Measurements from ENCODE around the gene IL9R. TPM values are rescaled to one million over a fixed set of nuclear protein-coding genes. Genes with fewer than 3 reads are reported as not detected.

IL9R gene
- total and polyA plus RNA-seq, 2 donors (not counting 1 experiment from before 2014, with no cell fraction given) = 6.6 to 8.7 TPM

- H3K27ac Mint-ChIP-seq = no peak overlapping the region
- H3K79me2 ChIP-seq (ENCODE audit: control insufficient read depth, insufficient read depth, low read length) = no peaks in the 10 kb centered on the region
- H3K36me3 ChIP-seq (replicated peaks in 1 of 2; ENCODE audit: control extremely low read depth in 1 of 2, control insufficient read depth in 1 of 2, extremely low read depth in 1 of 2, insufficient read depth in 2 of 2, low read length in 1 of 2) = no peaks in the 10 kb centered on the region
- no peaks in the 10 kb centered on the region for H4K20me1 ChIP-seq (ENCODE audit: control insufficient read depth, insufficient read depth, low read length, poor library complexity, severe bottlenecking)
- peaks cover 3% of the 10 kb centered on the region for H3K4me1 Mint-ChIP-seq
- peaks cover 0 to 2% (median 0%) of the 10 kb centered on the region in 3 donors for H3K9me3 ChIP-seq (ENCODE audit: control extremely low read depth in 1 of 3, control insufficient read depth in 2 of 3, insufficient read depth in 1 of 3, low read length in 2 of 3)
- ATAC-seq (ENCODE audit: low read depth) = no peak
- no peaks in the 10 kb centered on the region for H3K9me3 Mint-ChIP-seq (ENCODE audit: insufficient read depth)
- H3K27ac ChIP-seq (ENCODE audit: low read length in 2 of 2) = no peak overlapping the region
- 5% methylated on average over 3 of the region's 6 CpGs for WGBS (ENCODE audit: insufficient coverage)
- H3K4me2 ChIP-seq (replicated peaks; ENCODE audit: low read depth, low read length, poor library complexity, severe bottlenecking) = no peak overlapping the region
- intact Hi-C loops (cut with micrococcal nuclease) = no loop called here
- H3K27me3 Mint-ChIP-seq = no peaks in the 10 kb centered on the region
- H3K4me3 ChIP-seq (ENCODE audit: control extremely low read depth in 1 of 5, extremely low read depth in 1 of 5, insufficient read depth in 1 of 5, low read depth in 2 of 5, low read length in 4 of 5) = no peak overlapping the region
- H3K9ac ChIP-seq (ENCODE audit: low read length) = no peak overlapping the region
- H3K27me3 ChIP-seq (replicated peaks in 1 of 4; ENCODE audit: control extremely low read depth in 1 of 4, control insufficient read depth in 3 of 4, insufficient read depth in 4 of 4, low read length in 3 of 4) = no peaks in the 10 kb centered on the region
- H3K4me1 ChIP-seq (ENCODE audit: control insufficient read depth in 2 of 2, insufficient read depth in 2 of 2, low read length in 2 of 2) = no peaks in the 10 kb centered on the region
- ChIA-PET CTCF (no interaction called here), POLR2A (no interaction called here)
- DNase-seq = no peak
- no peak overlapping the region for H3K4me3 Mint-ChIP-seq
- TF ChIP-seq, protein P1, sequence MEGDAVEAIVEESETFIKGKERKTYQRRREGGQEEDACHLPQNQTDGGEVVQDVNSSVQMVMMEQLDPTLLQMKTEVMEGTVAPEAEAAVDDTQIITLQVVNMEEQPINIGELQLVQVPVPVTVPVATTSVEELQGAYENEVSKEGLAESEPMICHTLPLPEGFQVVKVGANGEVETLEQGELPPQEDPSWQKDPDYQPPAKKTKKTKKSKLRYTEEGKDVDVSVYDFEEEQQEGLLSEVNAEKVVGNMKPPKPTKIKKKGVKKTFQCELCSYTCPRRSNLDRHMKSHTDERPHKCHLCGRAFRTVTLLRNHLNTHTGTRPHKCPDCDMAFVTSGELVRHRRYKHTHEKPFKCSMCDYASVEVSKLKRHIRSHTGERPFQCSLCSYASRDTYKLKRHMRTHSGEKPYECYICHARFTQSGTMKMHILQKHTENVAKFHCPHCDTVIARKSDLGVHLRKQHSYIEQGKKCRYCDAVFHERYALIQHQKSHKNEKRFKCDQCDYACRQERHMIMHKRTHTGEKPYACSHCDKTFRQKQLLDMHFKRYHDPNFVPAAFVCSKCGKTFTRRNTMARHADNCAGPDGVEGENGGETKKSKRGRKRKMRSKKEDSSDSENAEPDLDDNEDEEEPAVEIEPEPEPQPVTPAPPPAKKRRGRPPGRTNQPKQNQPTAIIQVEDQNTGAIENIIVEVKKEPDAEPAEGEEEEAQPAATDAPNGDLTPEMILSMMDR (IDR thresholded peaks at IDR 0.05) = no peak
- no peak for TF ChIP-seq EZH2 (IDR thresholded peaks at IDR 0.05; ENCODE audit: borderline replicate concordance, insufficient read depth, low read depth, low read length, poor library complexity, severe bottlenecking)
- no peak overlapping the region for H2AFZ ChIP-seq (ENCODE audit: insufficient read depth, low read depth, low read length, poor library complexity, severe bottlenecking)
Observed at GRCh38 chrX:156001667-156002021, 4.1 kb downstream of the IL9R start.

DNA sequence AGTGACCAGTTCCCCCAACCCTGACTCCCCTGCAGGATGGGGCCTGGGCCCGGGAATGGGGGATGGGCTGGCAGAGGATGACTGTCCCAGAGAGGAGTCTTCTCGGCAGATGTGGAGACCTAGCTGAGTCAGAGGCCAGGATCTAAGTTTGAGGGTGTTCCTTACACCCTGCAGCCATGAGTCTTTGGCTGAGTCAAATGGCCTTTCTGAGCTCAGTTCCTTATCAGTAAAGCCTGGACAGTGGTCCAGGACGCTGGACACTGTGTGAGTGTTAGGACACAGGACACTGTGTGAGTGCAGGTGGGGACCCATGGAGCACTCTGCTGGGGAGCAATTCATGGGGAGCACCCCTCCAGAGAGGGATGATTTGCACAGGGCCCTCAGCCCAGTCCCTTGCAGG, 5.0 kb downstream of the IL9R start:
- Histone ChIP-seq H3K4me3 (ENCODE audit: control extremely low read depth in 1 of 5, extremely low read depth in 1 of 5, insufficient read depth in 1 of 5, low read depth in 2 of 5, low read length in 4 of 5) (no peak overlapping the region), H3K79me2 (ENCODE audit: control insufficient read depth, insufficient read depth, low read length) (no peaks in the 10 kb centered on the region), H3K4me1 (ENCODE audit: control insufficient read depth in 2 of 2, insufficient read depth in 2 of 2, low read length in 2 of 2) (no peaks in the 10 kb centered on the region), H3K27me3 (replicated peaks in 1 of 4; ENCODE audit: control extremely low read depth in 1 of 4, control insufficient read depth in 3 of 4, insufficient read depth in 4 of 4, low read length in 3 of 4) (no peaks in the 10 kb centered on the region), H4K20me1 (ENCODE audit: control insufficient read depth, insufficient read depth, low read length, poor library complexity, severe bottlenecking) (no peaks in the 10 kb centered on the region), H3K27ac (ENCODE audit: low read length in 2 of 2) (no peak overlapping the region), H2AFZ (ENCODE audit: insufficient read depth, low read depth, low read length, poor library complexity, severe bottlenecking) (no peak overlapping the region), H3K9me3 (ENCODE audit: control extremely low read depth in 1 of 3, control insufficient read depth in 2 of 3, insufficient read depth in 1 of 3, low read length in 2 of 3) (peaks cover 0 to 2% (median 0%) of the 10 kb centered on the region in 3 donors), H3K36me3 (replicated peaks in 1 of 2; ENCODE audit: control extremely low read depth in 1 of 2, control insufficient read depth in 1 of 2, extremely low read depth in 1 of 2, insufficient read depth in 2 of 2, low read length in 1 of 2) (no peaks in the 10 kb centered on the region), H3K9ac (ENCODE audit: low read length) (no peak overlapping the region), H3K4me2 (replicated peaks; ENCODE audit: low read depth, low read length, poor library complexity, severe bottlenecking) (no peak overlapping the region)
- H3K4me1 Mint-ChIP-seq = peaks cover 3% of the 10 kb centered on the region
- ChIA-PET POLR2A (no interaction called here), CTCF (no interaction called here)
- WGBS (ENCODE audit: insufficient coverage) = 82% methylated on average over 3 of the region's 3 CpGs
- H3K27me3 Mint-ChIP-seq = no peaks in the 10 kb centered on the region
- ATAC-seq (ENCODE audit: low read depth) (no peak), DNase-seq (no peak)
- no peaks in the 10 kb centered on the region for H3K9me3 Mint-ChIP-seq (ENCODE audit: insufficient read depth)
- H3K27ac Mint-ChIP-seq = no peak overlapping the region
- intact Hi-C loops (cut with micrococcal nuclease) = no loop called here
- no peak overlapping the region for H3K4me3 Mint-ChIP-seq
- no peak for TF ChIP-seq EZH2 (IDR thresholded peaks at IDR 0.05; ENCODE audit: borderline replicate concordance, insufficient read depth, low read depth, low read length, poor library complexity, severe bottlenecking)
- TF ChIP-seq, protein P1 (IDR thresholded peaks at IDR 0.05) = no peak

Data from B cell (primary cell).